KOPT-K1 (cell line): Measurements from ENCODE around the gene EIF2B2.

ENCODE experiments used
- H3K27ac ChIP-seq: fragments of 200-600 bp; sonication (generic); 2 replicates; pipeline ENCODE4 v1.5.1; 2016; ENCODE audit warnings: antibody characterized with exemption, mild to moderate bottlenecking, low read depth, low read length; ENCODE audit not compliant: poor library complexity, severe bottlenecking
- H3K36me3 ChIP-seq: fragments of 200-600 bp; sonication (generic); 2 replicates; pipeline ENCODE4 v1.5.1; 2017; ENCODE audit warnings: antibody characterized with exemption, mild to moderate bottlenecking, low read length, moderate library complexity; ENCODE audit not compliant: insufficient read depth
- H3K9me3 ChIP-seq: fragments of 200-600 bp; sonication (generic); 2 replicates; pipeline ENCODE4 v1.5.1; 2017; ENCODE audit warnings: antibody characterized with exemption, low read length, mild to moderate bottlenecking; ENCODE audit not compliant: insufficient read depth, poor library complexity, severe bottlenecking

Gene EIF2B2

GRCh38 chr14:74964787-74965485, 37.8 kb upstream of the EIF2B2 start:
- no peaks in the 10 kb centered on the region for H3K9me3 ChIP-seq
- no peaks in the 10 kb centered on the region for H3K36me3 ChIP-seq
- no peak overlapping the region for H3K27ac ChIP-seq

GRCh38 chr14:74965486-74966153, 37.1 kb upstream of the EIF2B2 start:
- Histone ChIP-seq H3K27ac (no peak overlapping the region), H3K36me3 (no peaks in the 10 kb centered on the region), H3K9me3 (no peaks in the 10 kb centered on the region)

- no peaks in the 10 kb centered on the region for H3K36me3 ChIP-seq
- H3K9me3 ChIP-seq = no peaks in the 10 kb centered on the region
- no peak overlapping the region for H3K27ac ChIP-seq
These were observed 33.9 kb upstream of the EIF2B2 start for GRCh38 chr14:74968811-74969210.

- H3K27ac ChIP-seq = peak overlapping the region; percentile 41
These were observed 29.6 kb upstream of the EIF2B2 start for GRCh38 chr14:74973003-74973653.

GRCh38 chr14:74973905-74974363, 28.8 kb upstream of the EIF2B2 start:
- Histone ChIP-seq H3K9me3 (no peaks in the 10 kb centered on the region), H3K36me3 (no peaks in the 10 kb centered on the region), H3K27ac (peak overlapping the region; percentile 41)

More at GRCh38 chr14:74973003-74973653, 29.6 kb upstream of the EIF2B2 start:
- Histone ChIP-seq H3K36me3 (no peaks in the 10 kb centered on the region), H3K9me3 (no peaks in the 10 kb centered on the region)

- peak overlapping the region; percentile 41 for H3K27ac ChIP-seq
- H3K9me3 ChIP-seq = no peaks in the 10 kb centered on the region
- H3K36me3 ChIP-seq = no peaks in the 10 kb centered on the region
These were observed 28.2 kb upstream of the EIF2B2 start for GRCh38 chr14:74974364-74975058.

- H3K36me3 ChIP-seq = no peaks in the 10 kb centered on the region
- no peak overlapping the region for H3K27ac ChIP-seq
These were observed 27.5 kb upstream of the EIF2B2 start for GRCh38 chr14:74975059-74975810.

GRCh38 chr14:74976264-74977113, 26.2 kb upstream of the EIF2B2 start:
- Histone ChIP-seq H3K36me3 (no peaks in the 10 kb centered on the region), H3K9me3 (no peaks in the 10 kb centered on the region), H3K27ac (no peak overlapping the region)

More at GRCh38 chr14:74975059-74975810, 27.5 kb upstream of the EIF2B2 start:
- no peaks in the 10 kb centered on the region for H3K9me3 ChIP-seq

- Histone ChIP-seq H3K9me3 (no peaks in the 10 kb centered on the region), H3K27ac (no peak overlapping the region)
These were observed 25.4 kb upstream of the EIF2B2 start for GRCh38 chr14:74977164-74977900.

GRCh38 chr14:74977901-74978385, 24.8 kb upstream of the EIF2B2 start:
- Histone ChIP-seq H3K27ac (no peak overlapping the region), H3K9me3 (no peaks in the 10 kb centered on the region), H3K36me3 (no peaks in the 10 kb centered on the region)

More at GRCh38 chr14:74977164-74977900, 25.4 kb upstream of the EIF2B2 start:
- H3K36me3 ChIP-seq = no peaks in the 10 kb centered on the region

- no peaks in the 10 kb centered on the region for H3K9me3 ChIP-seq
- no peaks in the 10 kb centered on the region for H3K36me3 ChIP-seq
- H3K27ac ChIP-seq = no peak overlapping the region
These were observed 24.2 kb upstream of the EIF2B2 start for GRCh38 chr14:74978416-74978947.

- Histone ChIP-seq H3K27ac (no peak overlapping the region), H3K36me3 (no peaks in the 10 kb centered on the region), H3K9me3 (no peaks in the 10 kb centered on the region)
These were observed 23.7 kb upstream of the EIF2B2 start for GRCh38 chr14:74979029-74979428.
